Measurements from ENCODE around the gene TMEM131L. TPM values are rescaled to one million over a fixed set of nuclear protein-coding genes. Genes with fewer than 3 reads are reported as not detected.

The TMEM131L gene
- total RNA-seq, 1 donor from 2014 or later = 14.1 TPM

- H3K27ac ChIP-seq = no peak overlapping the region
- H3K4me3 ChIP-seq = no peak overlapping the region
- DNase-seq (no peak), ATAC-seq (no peak)
- no peaks in the 10 kb centered on the region for H3K27me3 ChIP-seq
- no peaks in the 10 kb centered on the region for H3K36me3 ChIP-seq
- intact Hi-C loops (cut with DNase I) = no loop called here
- peaks cover 10% of the 10 kb centered on the region for H3K4me1 ChIP-seq
- H3K9me3 ChIP-seq = no peaks in the 10 kb centered on the region
- TF ChIP-seq CTCF (IDR thresholded peaks at IDR 0.05) = no peak
Measured at GRCh38 chr4:153542131-153542530, 76.0 kb downstream of the TMEM131L start.

GRCh38 chr4:153542834-153543233 lies 76.7 kb downstream of the TMEM131L start:
- Histone ChIP-seq H3K36me3 (no peaks in the 10 kb centered on the region), H3K4me1 (peaks cover 8% of the 10 kb centered on the region), H3K27me3 (no peaks in the 10 kb centered on the region), H3K4me3 (no peak overlapping the region), H3K9me3 (no peaks in the 10 kb centered on the region), H3K27ac (no peak overlapping the region)
- TF ChIP-seq CTCF (IDR thresholded peaks at IDR 0.05) = no peak
- no peak for ATAC-seq
- intact Hi-C loops (cut with DNase I) = no loop called here
- DNase-seq = no peak

GRCh38 chr4:153543351-153543750 lies 77.2 kb downstream of the TMEM131L start:
- Histone ChIP-seq H3K4me3 (no peak overlapping the region), H3K27ac (no peak overlapping the region), H3K4me1 (peaks cover 3% of the 10 kb centered on the region), H3K27me3 (no peaks in the 10 kb centered on the region), H3K9me3 (no peaks in the 10 kb centered on the region), H3K36me3 (no peaks in the 10 kb centered on the region)
- TF ChIP-seq CTCF (IDR thresholded peaks at IDR 0.05) = no peak
- DNase-seq (no peak), ATAC-seq (no peak)
- intact Hi-C loops (cut with DNase I) = no loop called here

GRCh38 chr4:153545822-153546221 lies 79.7 kb downstream of the TMEM131L start:
- intact Hi-C loops (cut with DNase I) = no loop called here
- Histone ChIP-seq H3K4me1 (no peaks in the 10 kb centered on the region), H3K36me3 (no peaks in the 10 kb centered on the region), H3K4me3 (no peak overlapping the region), H3K27me3 (no peaks in the 10 kb centered on the region), H3K27ac (no peak overlapping the region), H3K9me3 (no peaks in the 10 kb centered on the region)
- DNase-seq = no peak
- no peak for TF ChIP-seq CTCF (IDR thresholded peaks at IDR 0.05)
- ATAC-seq = no peak

GRCh38 chr4:153546280-153546679 lies 80.1 kb downstream of the TMEM131L start:
- no peaks in the 10 kb centered on the region for H3K27me3 ChIP-seq
- intact Hi-C loops (cut with DNase I) = no loop called here
- ATAC-seq = no peak

More at GRCh38 chr4:153546280-153546679, 80.1 kb downstream of the TMEM131L start:
- Histone ChIP-seq H3K27ac (no peak overlapping the region), H3K4me3 (no peak overlapping the region), H3K9me3 (no peaks in the 10 kb centered on the region), H3K4me1 (no peaks in the 10 kb centered on the region), H3K36me3 (no peaks in the 10 kb centered on the region)
- no peak for TF ChIP-seq CTCF (IDR thresholded peaks at IDR 0.05)
- DNase-seq = no peak
